ENCODE results near the gene SEMA6B.
"Not testable (repeated sequence)": the region's sequence is repeated elsewhere in the genome, so short reads cannot be mapped to it uniquely, and the experiment has no call there.

The SEMA6B gene

GRCh38 chr19:4597278-4597974 is 37.9 kb upstream of the SEMA6B start:
- DNase-seq = peak in 1 of 3 donors; percentile 10
- H3K9me3 ChIP-seq (ENCODE audit: control insufficient read depth, low read length) = no peaks in the 10 kb centered on the region
- no peak overlapping the region for H3K4me3 ChIP-seq (ENCODE audit: insufficient read depth, low read depth, low read length, poor library complexity, severe bottlenecking)
- no peak overlapping the region for H3K27ac ChIP-seq (ENCODE audit: insufficient read depth, low read length, poor library complexity, severe bottlenecking)
- H3K4me1 ChIP-seq (ENCODE audit: control insufficient read depth, insufficient read depth, low read length, poor library complexity, severe bottlenecking) = peaks cover 10% of the 10 kb centered on the region
- no peaks in the 10 kb centered on the region for H3K36me3 ChIP-seq (ENCODE audit: control insufficient read depth, insufficient read depth, low read length)
- peaks cover 22% of the 10 kb centered on the region for H3K27me3 ChIP-seq (replicated peaks; ENCODE audit: control insufficient read depth, insufficient read depth, low read length, poor library complexity, severe bottlenecking)

- H3K27ac ChIP-seq (ENCODE audit: insufficient read depth, low read length, poor library complexity, severe bottlenecking) = no peak overlapping the region
- H3K4me1 ChIP-seq (ENCODE audit: control insufficient read depth, insufficient read depth, low read length, poor library complexity, severe bottlenecking) = peaks cover 10% of the 10 kb centered on the region
- H3K36me3 ChIP-seq (ENCODE audit: control insufficient read depth, insufficient read depth, low read length) = no peaks in the 10 kb centered on the region
- no peaks in the 10 kb centered on the region for H3K9me3 ChIP-seq (ENCODE audit: control insufficient read depth, low read length)
- no peak overlapping the region for H3K4me3 ChIP-seq (ENCODE audit: insufficient read depth, low read depth, low read length, poor library complexity, severe bottlenecking)
- H3K27me3 ChIP-seq (replicated peaks; ENCODE audit: control insufficient read depth, insufficient read depth, low read length, poor library complexity, severe bottlenecking) = peaks cover 22% of the 10 kb centered on the region
- DNase-seq = no peak
These were observed 36.8 kb upstream of the SEMA6B start for GRCh38 chr19:4596033-4596904.

- not testable (repeated sequence) for H3K36me3 ChIP-seq (ENCODE audit: control insufficient read depth, insufficient read depth, low read length); DNase-seq; H3K9me3 ChIP-seq (ENCODE audit: control insufficient read depth, low read length); H3K4me3 ChIP-seq (ENCODE audit: insufficient read depth, low read depth, low read length, poor library complexity, severe bottlenecking); H3K27ac ChIP-seq (ENCODE audit: insufficient read depth, low read length, poor library complexity, severe bottlenecking); H3K4me1 ChIP-seq (ENCODE audit: control insufficient read depth, insufficient read depth, low read length, poor library complexity, severe bottlenecking)
- peaks cover 22% of the 10 kb centered on the region for H3K27me3 ChIP-seq (replicated peaks; ENCODE audit: control insufficient read depth, insufficient read depth, low read length, poor library complexity, severe bottlenecking)
These were observed 35.7 kb upstream of the SEMA6B start for GRCh38 chr19:4595158-4595557.

GRCh38 chr19:4594201-4594600 is 34.7 kb upstream of the SEMA6B start:
- DNase-seq = no peak
- Histone ChIP-seq H3K27me3 (replicated peaks; ENCODE audit: control insufficient read depth, insufficient read depth, low read length, poor library complexity, severe bottlenecking) (peaks cover 24% of the 10 kb centered on the region), H3K27ac (ENCODE audit: insufficient read depth, low read length, poor library complexity, severe bottlenecking) (no peak overlapping the region)

GRCh38 chr19:4593409-4593851 is 33.9 kb upstream of the SEMA6B start:
- Histone ChIP-seq H3K9me3 (ENCODE audit: control insufficient read depth, low read length) (no peaks in the 10 kb centered on the region), H3K27me3 (replicated peaks; ENCODE audit: control insufficient read depth, insufficient read depth, low read length, poor library complexity, severe bottlenecking) (peaks cover 23% of the 10 kb centered on the region), H3K36me3 (ENCODE audit: control insufficient read depth, insufficient read depth, low read length) (no peaks in the 10 kb centered on the region), H3K27ac (ENCODE audit: insufficient read depth, low read length, poor library complexity, severe bottlenecking) (no peak overlapping the region), H3K4me1 (ENCODE audit: control insufficient read depth, insufficient read depth, low read length, poor library complexity, severe bottlenecking) (peaks cover 10% of the 10 kb centered on the region), H3K4me3 (ENCODE audit: insufficient read depth, low read depth, low read length, poor library complexity, severe bottlenecking) (no peak overlapping the region)
- DNase-seq = no peak

More at GRCh38 chr19:4594201-4594600, 34.7 kb upstream of the SEMA6B start:
- H3K36me3 ChIP-seq (ENCODE audit: control insufficient read depth, insufficient read depth, low read length) = no peaks in the 10 kb centered on the region
- no peaks in the 10 kb centered on the region for H3K9me3 ChIP-seq (ENCODE audit: control insufficient read depth, low read length)
- H3K4me3 ChIP-seq (ENCODE audit: insufficient read depth, low read depth, low read length, poor library complexity, severe bottlenecking) = no peak overlapping the region
- peaks cover 10% of the 10 kb centered on the region for H3K4me1 ChIP-seq (ENCODE audit: control insufficient read depth, insufficient read depth, low read length, poor library complexity, severe bottlenecking)

- no peak overlapping the region for H3K4me3 ChIP-seq (ENCODE audit: insufficient read depth, low read depth, low read length, poor library complexity, severe bottlenecking)
- peaks cover 19% of the 10 kb centered on the region for H3K27me3 ChIP-seq (replicated peaks; ENCODE audit: control insufficient read depth, insufficient read depth, low read length, poor library complexity, severe bottlenecking)
- no peaks in the 10 kb centered on the region for H3K36me3 ChIP-seq (ENCODE audit: control insufficient read depth, insufficient read depth, low read length)
- H3K9me3 ChIP-seq (ENCODE audit: control insufficient read depth, low read length) = no peaks in the 10 kb centered on the region
- peaks cover 3% of the 10 kb centered on the region for H3K4me1 ChIP-seq (ENCODE audit: control insufficient read depth, insufficient read depth, low read length, poor library complexity, severe bottlenecking)
- H3K27ac ChIP-seq (ENCODE audit: insufficient read depth, low read length, poor library complexity, severe bottlenecking) = no peak overlapping the region
- DNase-seq = no peak
These were observed 33.0 kb upstream of the SEMA6B start for GRCh38 chr19:4592445-4592844.

GRCh38 chr19:4591320-4591719 is 31.8 kb upstream of the SEMA6B start:
- Histone ChIP-seq H3K27ac (ENCODE audit: insufficient read depth, low read length, poor library complexity, severe bottlenecking) (no peak overlapping the region), H3K4me3 (ENCODE audit: insufficient read depth, low read depth, low read length, poor library complexity, severe bottlenecking) (no peak overlapping the region), H3K9me3 (ENCODE audit: control insufficient read depth, low read length) (no peaks in the 10 kb centered on the region), H3K36me3 (ENCODE audit: control insufficient read depth, insufficient read depth, low read length) (no peaks in the 10 kb centered on the region), H3K4me1 (ENCODE audit: control insufficient read depth, insufficient read depth, low read length, poor library complexity, severe bottlenecking) (no peaks in the 10 kb centered on the region), H3K27me3 (replicated peaks; ENCODE audit: control insufficient read depth, insufficient read depth, low read length, poor library complexity, severe bottlenecking) (peaks cover 12% of the 10 kb centered on the region)
- no peak for DNase-seq

GRCh38 chr19:4590559-4590958 is 31.1 kb upstream of the SEMA6B start:
- H3K27me3 ChIP-seq (replicated peaks; ENCODE audit: control insufficient read depth, insufficient read depth, low read length, poor library complexity, severe bottlenecking) = peaks cover 4% of the 10 kb centered on the region
- no peaks in the 10 kb centered on the region for H3K9me3 ChIP-seq (ENCODE audit: control insufficient read depth, low read length)
- H3K4me1 ChIP-seq (ENCODE audit: control insufficient read depth, insufficient read depth, low read length, poor library complexity, severe bottlenecking) = no peaks in the 10 kb centered on the region
- H3K27ac ChIP-seq (ENCODE audit: insufficient read depth, low read length, poor library complexity, severe bottlenecking) = no peak overlapping the region
- no peak overlapping the region for H3K4me3 ChIP-seq (ENCODE audit: insufficient read depth, low read depth, low read length, poor library complexity, severe bottlenecking)
- DNase-seq = no peak
- H3K36me3 ChIP-seq (ENCODE audit: control insufficient read depth, insufficient read depth, low read length) = no peaks in the 10 kb centered on the region

- Histone ChIP-seq H3K4me3 (ENCODE audit: insufficient read depth, low read depth, low read length, poor library complexity, severe bottlenecking) (no peak overlapping the region), H3K27me3 (replicated peaks; ENCODE audit: control insufficient read depth, insufficient read depth, low read length, poor library complexity, severe bottlenecking) (peaks cover 11% of the 10 kb centered on the region), H3K27ac (ENCODE audit: insufficient read depth, low read length, poor library complexity, severe bottlenecking) (no peak overlapping the region), H3K9me3 (ENCODE audit: control insufficient read depth, low read length) (no peaks in the 10 kb centered on the region), H3K4me1 (ENCODE audit: control insufficient read depth, insufficient read depth, low read length, poor library complexity, severe bottlenecking) (peaks cover under 1% of the 10 kb centered on the region), H3K36me3 (ENCODE audit: control insufficient read depth, insufficient read depth, low read length) (no peaks in the 10 kb centered on the region)
- no peak for DNase-seq
These were observed 30.3 kb upstream of the SEMA6B start for GRCh38 chr19:4589579-4590410.

Data from effector memory CD4-positive, alpha-beta T cell (primary cell).